OCI-LY7 (cell line): ENCODE results near the gene DCAF5. TPM values are rescaled to one million over a fixed set of nuclear protein-coding genes. Genes with fewer than 3 reads are reported as not detected.

ENCODE experiments used
- BruUV-seq: library from RNA; stranded (reverse); fragments of 400-500 nt; replicated peaks from 2 replicates; lab custom pipeline; 2021; lab: Mats Ljungman, UMichigan
- CTCF ChIA-PET: fragments of 300-600 bp; sonication (Branson Sonifier 250); formaldehyde crosslinking; loops from one replicate; lab custom pipeline; 2022; ENCODE audit warnings: antibody characterized with exemption; ENCODE audit not compliant: unreplicated experiment; lab: Charles Lee
- POLR2A ChIA-PET: fragments of 300-600 bp; sonication (Branson Sonifier 250); formaldehyde crosslinking; loops from one replicate; lab custom pipeline; 2022; ENCODE audit warnings: antibody characterized with exemption; lab: Charles Lee
- DNase-seq: peaks from one replicate; pipeline ENCODE4 v3.0.0-alpha.2; 2015; ENCODE audit warnings: low spot score
- H2AFZ ChIP-seq: fragments of 200-600 bp; sonication (generic), shearing (Covaris generic); 2 replicates; pipeline ENCODE4 v1.6.1; 2014; ENCODE audit warnings: mild to moderate bottlenecking, antibody characterized with exemption, low read length, moderate library complexity
- H3K27ac ChIP-seq: fragments of 200-600 bp; sonication (generic); 2 replicates; pipeline ENCODE4 v1.5.1; 2014; ENCODE audit warnings: mixed run types, low read depth, mild to moderate bottlenecking, moderate library complexity, low read length, inconsistent platforms; ENCODE audit not compliant: poor library complexity, severe bottlenecking
- H3K36me3 ChIP-seq: fragments of 200-600 bp; sonication (generic); 2 replicates; pipeline ENCODE4 v1.6.1; 2014; ENCODE audit warnings: mild to moderate bottlenecking, antibody characterized with exemption, low read length, moderate library complexity, mixed read lengths; ENCODE audit not compliant: insufficient read depth
- H3K4me1 ChIP-seq: fragments of 200-600 bp; sonication (generic); 2 replicates; pipeline ENCODE4 v1.5.1; 2014; ENCODE audit warnings: mild to moderate bottlenecking, low read length; ENCODE audit not compliant: insufficient read depth, poor library complexity, severe bottlenecking
- H3K4me2 ChIP-seq: fragments of 200-600 bp; sonication (generic); 2 replicates; pipeline ENCODE4 v1.6.1; 2014; ENCODE audit warnings: mild to moderate bottlenecking, low read length
- H3K4me3 ChIP-seq: fragments of 200-600 bp; sonication (generic); 2 replicates; pipeline ENCODE4 v1.5.1; 2014; ENCODE audit warnings: mild to moderate bottlenecking, low read depth, low read length; ENCODE audit not compliant: poor library complexity, severe bottlenecking
- H3K79me2 ChIP-seq: fragments of 200-600 bp; sonication (generic); 2 replicates; pipeline ENCODE4 v1.6.1; 2016; ENCODE audit warnings: low read depth, mild to moderate bottlenecking, low read length, moderate library complexity, mixed read lengths; ENCODE audit not compliant: insufficient read depth
- H3K9me2 ChIP-seq: fragments of 200-600 bp; sonication (generic); 2 replicates; pipeline ENCODE4 v1.6.1; 2016; ENCODE audit warnings: mild to moderate bottlenecking, low read length, mixed read lengths; ENCODE audit not compliant: insufficient read depth
- H3K9me3 ChIP-seq: fragments of 200-600 bp; sonication (generic); 2 replicates; pipeline ENCODE4 v1.6.1; 2014; ENCODE audit warnings: mild to moderate bottlenecking, mixed run types, low read length, mixed read lengths
- H4K20me1 ChIP-seq: fragments of 200-600 bp; sonication (generic); 2 replicates; pipeline ENCODE4 v1.6.1; 2014; ENCODE audit warnings: mild to moderate bottlenecking, antibody characterized with exemption, low read length, moderate library complexity, mixed read lengths; ENCODE audit not compliant: insufficient read depth
- CTCF ChIP-seq: fragments of 200-600 bp; sonication (generic); conservative IDR thresholded peaks from 2 replicates; pipeline ENCODE4 v1.5.1; 2014; ENCODE audit warnings: mild to moderate bottlenecking, antibody characterized with exemption, low read length, moderate library complexity, mixed read lengths
- EZH2phosphoT487 ChIP-seq: fragments of 200-600 bp; sonication (generic); IDR thresholded peaks from 2 replicates; pipeline ENCODE4 v1.6.1; 2018; ENCODE audit warnings: low read depth, borderline replicate concordance, mild to moderate bottlenecking, mixed run types, antibody characterized with exemption, low read length, moderate library complexity, mixed read lengths
- intact Hi-C: fragments of 100-400 bp; cut with micrococcal nuclease; formaldehyde crosslinking; loops from one replicate; pipeline ENCODE4 v1.10.0; 2022; ENCODE audit not compliant: unreplicated experiment
- total RNA-seq, 2 experiments: library from RNA; depleted of rRNA in 1 of 2; stranded (reverse); fragments of >200 nt in 1 of 2; shearing (Covaris generic) in 1 of 2; gene quantifications; 2 replicates each; pipeline ENCODE4 v1.2.3, GENCODE V29; 2014 to 2022

Gene DCAF5
- total RNA-seq, 2 experiments from 2014 or later = 23.1 to 46.0 TPM

GRCh38 chr14:69076341-69076740 is 76.6 kb downstream of the DCAF5 start:
- intact Hi-C loops = no loop called here
- H3K9me3 ChIP-seq = no peaks in the 10 kb centered on the region
- no peak overlapping the region for H3K27ac ChIP-seq
- no peak overlapping the region for H3K4me2 ChIP-seq
- H3K9me2 ChIP-seq = no peaks in the 10 kb centered on the region
- no TSS peak for BruUV-seq
- ChIA-PET POLR2A (interaction anchor here (0.8 to 1.0 kb wide), 2 partner anchors 24 to 121 kb away, joined by 3 read pairs; no protein-coding TSS in a partner anchor), CTCF (no interaction called here)
- no peaks in the 10 kb centered on the region for H3K79me2 ChIP-seq
- no peaks in the 10 kb centered on the region for H3K4me1 ChIP-seq
- H3K36me3 ChIP-seq = peaks cover 30% of the 10 kb centered on the region
- no peak overlapping the region for H2AFZ ChIP-seq
- no peak overlapping the region for H3K4me3 ChIP-seq
- DNase-seq = no peak
- TF ChIP-seq EZH2phosphoT487 (no peak), CTCF (no peak)
- no peaks in the 10 kb centered on the region for H4K20me1 ChIP-seq

- Histone ChIP-seq H3K4me3 (no peak overlapping the region), H3K9me2 (no peaks in the 10 kb centered on the region), H3K79me2 (no peaks in the 10 kb centered on the region), H3K4me2 (no peak overlapping the region), H3K4me1 (no peaks in the 10 kb centered on the region), H2AFZ (no peak overlapping the region), H3K36me3 (peaks cover 41% of the 10 kb centered on the region), H3K9me3 (no peaks in the 10 kb centered on the region), H3K27ac (no peak overlapping the region), H4K20me1 (no peaks in the 10 kb centered on the region)
- CTCF ChIA-PET = no interaction called here
- TF ChIP-seq EZH2phosphoT487 (no peak), CTCF (no peak)
- intact Hi-C loops = no loop called here
- POLR2A ChIA-PET = interaction anchor here (0.6 to 0.7 kb wide), 2 partner anchors 49 to 121 kb away, joined by 3 read pairs; no protein-coding TSS in a partner anchor
- no TSS peak for BruUV-seq
- no peak for DNase-seq
These were observed 79.0 kb downstream of the DCAF5 start for GRCh38 chr14:69073915-69074314.

GRCh38 chr14:69073429-69073828 is 79.5 kb downstream of the DCAF5 start:
- Histone ChIP-seq H3K9me2 (no peaks in the 10 kb centered on the region), H3K4me1 (no peaks in the 10 kb centered on the region), H3K27ac (no peak overlapping the region), H3K9me3 (no peaks in the 10 kb centered on the region), H3K4me3 (no peak overlapping the region), H2AFZ (no peak overlapping the region), H3K4me2 (no peak overlapping the region), H4K20me1 (no peaks in the 10 kb centered on the region), H3K79me2 (no peaks in the 10 kb centered on the region), H3K36me3 (peaks cover 46% of the 10 kb centered on the region)
- BruUV-seq = no TSS peak
- ChIA-PET CTCF (no interaction called here), POLR2A (interaction anchor here (0.7 kb wide), 1 partner anchor 50 kb away, joined by 3 read pairs; no protein-coding TSS in a partner anchor)
- intact Hi-C loops = no loop called here
- DNase-seq = no peak
- TF ChIP-seq CTCF (no peak), EZH2phosphoT487 (no peak)
